MCF 10A (cell line): ENCODE data around the gene XPO6. TPM values are rescaled to one million over a fixed set of nuclear protein-coding genes. Genes with fewer than 3 reads are reported as not detected.
A peak's percentile ranks its signal among the peaks of the same experiment; 100 is the strongest.

ENCODE experiments used
- BruUV-seq: library from RNA; stranded (reverse); fragments of 400-500 nt; replicated peaks from 2 replicates; lab custom pipeline; 2021; lab: Mats Ljungman, UMichigan
- CTCF ChIA-PET: fragments of 300-600 bp; sonication (Branson Sonifier 250); formaldehyde crosslinking; extraction: SDS; loops from one replicate; lab custom pipeline; 2021; ENCODE audit warnings: antibody characterized with exemption, inconsistent platforms; lab: Yijun Ruan, JAX
- POLR2A ChIA-PET: fragments of 300-600, 350-650 bp; sonication (Branson Sonifier 250); formaldehyde crosslinking; extraction: SDS; loops from one replicate; lab custom pipeline; 2020; ENCODE audit warnings: antibody characterized with exemption, inconsistent platforms; lab: Yijun Ruan, JAX
- DNase-seq: peaks from one replicate; pipeline ENCODE4 v3.0.0-alpha.2; 2018; ENCODE audit not compliant: unreplicated experiment
- H3K27ac Mint-ChIP-seq: one replicate; pipeline ENCODE4 v1.8.0; 2022; ENCODE audit warnings: mild to moderate bottlenecking, low read depth, mixed read lengths; ENCODE audit not compliant: unreplicated experiment
- H3K27me3 Mint-ChIP-seq: one replicate; pipeline ENCODE4 v1.8.0; 2022; ENCODE audit warnings: mixed read lengths; ENCODE audit not compliant: insufficient read depth, unreplicated experiment
- H3K36me3 Mint-ChIP-seq: one replicate; pipeline ENCODE4 v1.8.0; 2022; ENCODE audit warnings: mild to moderate bottlenecking, moderate library complexity, mixed read lengths; ENCODE audit not compliant: insufficient read depth, unreplicated experiment
- H3K4me1 Mint-ChIP-seq: one replicate; pipeline ENCODE4 v1.8.0; 2022; ENCODE audit warnings: mixed read lengths; ENCODE audit not compliant: insufficient read depth, unreplicated experiment
- H3K4me3 Mint-ChIP-seq: one replicate; pipeline ENCODE4 v1.8.0; 2022; ENCODE audit warnings: mild to moderate bottlenecking, moderate library complexity, mixed read lengths; ENCODE audit not compliant: unreplicated experiment
- H3K9me3 Mint-ChIP-seq: one replicate; pipeline ENCODE4 v1.8.0; 2022; ENCODE audit warnings: mixed read lengths; ENCODE audit not compliant: unreplicated experiment
- intact Hi-C: fragments of 100-400 bp; cut with micrococcal nuclease; formaldehyde crosslinking; loops from 2 replicates; pipeline ENCODE4 v1.14.1; 2022
- total RNA-seq: library from RNA; stranded (reverse); gene quantifications from 2 replicates; pipeline ENCODE4 v1.2.3, GENCODE V29; 2022
- TF ChIP-seq, protein P1 (sequence below): fragments of 200-600 bp; IDR thresholded peaks from one replicate; pipeline ENCODE4 v1.8.0; 2022; ENCODE audit warnings: antibody characterized with exemption, mild to moderate bottlenecking; ENCODE audit not compliant: unreplicated experiment

Gene XPO6
- total RNA-seq, 1 experiment from 2014 or later = 200 TPM

DNA sequence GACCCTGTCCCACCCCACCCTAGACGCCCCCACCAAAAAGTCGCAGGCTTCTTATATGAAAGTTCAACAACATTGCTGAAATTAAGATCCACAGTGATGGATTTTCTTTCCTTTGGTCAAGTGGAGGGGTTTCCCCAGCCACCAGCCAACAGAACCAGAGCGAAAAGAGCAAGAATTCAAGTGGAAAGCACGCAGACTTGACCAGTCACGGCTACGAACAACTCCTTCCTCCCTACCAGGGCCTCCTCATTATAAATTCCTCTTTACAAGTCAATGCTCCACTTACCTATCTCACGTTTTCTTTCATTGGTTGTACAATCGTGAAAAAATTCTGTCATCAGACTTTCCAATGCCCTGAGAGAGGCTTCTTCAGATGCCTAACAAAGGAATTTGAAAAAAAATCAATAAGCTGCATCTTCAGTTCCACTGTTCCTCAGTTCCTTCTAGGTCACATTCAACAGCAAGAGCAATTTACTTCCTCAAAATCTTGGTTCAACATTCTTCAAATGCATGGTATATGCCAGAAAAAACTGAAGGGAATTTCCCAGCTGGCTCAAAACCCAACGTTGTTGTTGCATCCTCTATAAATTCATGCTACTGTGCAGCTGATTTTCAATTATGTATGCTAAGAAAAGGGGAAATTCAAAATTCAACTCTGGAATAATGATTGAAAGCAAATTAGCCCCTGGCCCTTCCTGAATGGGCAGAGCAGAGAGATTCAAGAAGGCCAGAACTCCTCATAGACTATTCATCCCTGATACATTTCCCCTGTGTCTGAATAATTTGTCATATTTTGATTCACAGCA lies 30.9 kb downstream of the XPO6 start:
- Mint-ChIP-seq H3K27ac (peak overlapping the region; percentile 62), H3K27me3 (no peaks in the 10 kb centered on the region), H3K36me3 (peaks cover 49% of the 10 kb centered on the region), H3K4me1 (peaks cover 27% of the 10 kb centered on the region), H3K4me3 (peak overlapping the region; percentile 17), H3K9me3 (no peaks in the 10 kb centered on the region)
- CTCF ChIA-PET = interaction anchor here (0.6 kb wide), 1 partner anchor 10 kb away, joined by 5 read pairs; no protein-coding TSS in a partner anchor
- TF ChIP-seq, protein P1, sequence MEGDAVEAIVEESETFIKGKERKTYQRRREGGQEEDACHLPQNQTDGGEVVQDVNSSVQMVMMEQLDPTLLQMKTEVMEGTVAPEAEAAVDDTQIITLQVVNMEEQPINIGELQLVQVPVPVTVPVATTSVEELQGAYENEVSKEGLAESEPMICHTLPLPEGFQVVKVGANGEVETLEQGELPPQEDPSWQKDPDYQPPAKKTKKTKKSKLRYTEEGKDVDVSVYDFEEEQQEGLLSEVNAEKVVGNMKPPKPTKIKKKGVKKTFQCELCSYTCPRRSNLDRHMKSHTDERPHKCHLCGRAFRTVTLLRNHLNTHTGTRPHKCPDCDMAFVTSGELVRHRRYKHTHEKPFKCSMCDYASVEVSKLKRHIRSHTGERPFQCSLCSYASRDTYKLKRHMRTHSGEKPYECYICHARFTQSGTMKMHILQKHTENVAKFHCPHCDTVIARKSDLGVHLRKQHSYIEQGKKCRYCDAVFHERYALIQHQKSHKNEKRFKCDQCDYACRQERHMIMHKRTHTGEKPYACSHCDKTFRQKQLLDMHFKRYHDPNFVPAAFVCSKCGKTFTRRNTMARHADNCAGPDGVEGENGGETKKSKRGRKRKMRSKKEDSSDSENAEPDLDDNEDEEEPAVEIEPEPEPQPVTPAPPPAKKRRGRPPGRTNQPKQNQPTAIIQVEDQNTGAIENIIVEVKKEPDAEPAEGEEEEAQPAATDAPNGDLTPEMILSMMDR = no peak
- peak; percentile 19 for DNase-seq
- intact Hi-C loops = no loop called here
- POLR2A ChIA-PET = interaction anchor here (0.6 to 2.6 kb wide), 11 partner anchors 8 to 604 kb away, joined by 3 to 19 read pairs (median 4); no protein-coding TSS in a partner anchor
- no TSS peak for BruUV-seq

DNA sequence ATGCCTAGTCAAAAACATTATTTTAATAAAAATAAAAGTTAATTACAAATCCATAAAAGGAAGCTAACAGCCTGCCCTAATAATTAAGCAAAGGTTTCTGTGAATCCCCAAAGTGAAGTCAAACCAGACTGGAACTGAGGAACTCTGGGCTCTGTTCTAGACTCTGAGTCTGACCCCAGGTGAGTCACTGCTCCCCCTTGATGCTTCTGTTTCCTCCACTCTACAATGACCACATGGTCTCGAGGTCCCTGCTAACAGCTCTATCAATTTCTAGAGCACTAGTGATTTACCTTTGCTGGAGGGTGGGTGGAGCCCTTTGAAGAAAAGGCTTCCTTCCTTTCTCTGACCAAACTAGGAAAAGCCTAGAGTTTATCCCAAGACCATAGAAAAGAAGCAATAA lies 32.4 kb downstream of the XPO6 start:
- intact Hi-C loops = no loop called here
- ChIA-PET CTCF (interaction anchor here (1.1 kb wide), 1 partner anchor 207 kb away, joined by 3 read pairs; no protein-coding TSS in a partner anchor), POLR2A (interaction anchor here (1.1 kb wide), 1 partner anchor 14 kb away, joined by 4 read pairs; no protein-coding TSS in a partner anchor)
- BruUV-seq = no TSS peak
- Mint-ChIP-seq H3K27ac (no peak overlapping the region), H3K27me3 (no peaks in the 10 kb centered on the region), H3K4me1 (peaks cover 33% of the 10 kb centered on the region), H3K4me3 (no peak overlapping the region), H3K9me3 (no peaks in the 10 kb centered on the region), H3K36me3 (peaks cover 61% of the 10 kb centered on the region)
- no peak for DNase-seq
- TF ChIP-seq, protein P1 = no peak

DNA sequence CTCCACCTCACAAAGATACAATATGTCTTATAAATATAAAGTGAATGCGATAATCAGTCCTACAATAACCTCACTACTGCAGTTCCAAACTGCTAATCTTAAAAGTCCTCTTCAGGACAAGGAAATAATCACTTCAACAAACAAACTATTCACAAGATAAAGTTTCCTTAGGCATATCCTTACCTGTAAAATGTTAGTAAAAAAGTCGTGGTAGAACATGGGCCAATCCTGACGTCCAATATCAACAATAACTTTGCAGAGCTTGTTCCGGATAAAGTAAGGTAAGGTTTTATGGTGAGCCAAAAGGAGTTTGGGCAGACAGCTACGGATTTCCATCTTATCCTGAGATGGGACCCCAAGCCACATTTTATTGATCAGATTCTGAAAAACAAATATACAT lies 36.0 kb downstream of the XPO6 start:
- H3K4me3 Mint-ChIP-seq = no peak overlapping the region
- ChIA-PET POLR2A (interaction anchor here (3.1 kb wide), 1 partner anchor 16 kb away, joined by 10 read pairs; no protein-coding TSS in a partner anchor), CTCF (no interaction called here)
- no peaks in the 10 kb centered on the region for H3K27me3 Mint-ChIP-seq
- BruUV-seq = no TSS peak
- H3K27ac Mint-ChIP-seq = no peak overlapping the region
- peaks cover 20% of the 10 kb centered on the region for H3K4me1 Mint-ChIP-seq
- TF ChIP-seq, protein P1 = no peak
- DNase-seq = no peak
- H3K36me3 Mint-ChIP-seq = peaks cover 60% of the 10 kb centered on the region
- no peaks in the 10 kb centered on the region for H3K9me3 Mint-ChIP-seq
- intact Hi-C loops = no loop called here

DNA sequence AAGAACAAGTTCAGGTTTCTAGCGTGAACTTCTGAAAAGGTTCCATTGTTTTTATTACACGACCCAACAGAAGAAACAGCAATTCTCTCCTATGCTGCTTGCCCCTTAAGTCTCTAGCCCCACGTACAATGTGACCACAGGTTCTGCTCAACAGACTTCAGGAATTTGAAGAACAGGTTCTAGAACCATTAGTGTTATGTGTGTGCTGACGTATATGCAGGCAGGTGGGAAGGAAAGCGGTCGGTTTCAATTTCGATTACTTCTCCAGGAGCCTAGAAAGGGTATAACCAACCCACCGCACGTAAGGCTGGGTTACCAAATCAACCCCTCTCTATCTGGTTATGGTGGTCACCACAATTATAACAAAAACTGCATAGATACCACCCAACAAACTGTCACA lies 39.4 kb downstream of the XPO6 start:
- Mint-ChIP-seq H3K27me3 (no peaks in the 10 kb centered on the region), H3K9me3 (no peaks in the 10 kb centered on the region), H3K27ac (no peak overlapping the region), H3K4me1 (peaks cover 21% of the 10 kb centered on the region), H3K4me3 (no peak overlapping the region), H3K36me3 (peaks cover 57% of the 10 kb centered on the region)
- ChIA-PET POLR2A (interaction anchor here (0.8 to 1.2 kb wide), 3 partner anchors 9 to 38 kb away, joined by 3 to 5 read pairs (median 4); no protein-coding TSS in a partner anchor), CTCF (no interaction called here)
- no TSS peak for BruUV-seq
- TF ChIP-seq, protein P1 = no peak
- DNase-seq = no peak
- intact Hi-C loops = no loop called here
